OCI-LY1 (cell line): Measurements from ENCODE around the gene LIN52.

Source experiments
- H2AFZ ChIP-seq: fragments of 200-600 bp; sonication (generic), shearing (Covaris generic); 2 replicates; pipeline ENCODE4 v1.6.0; 2014; ENCODE audit warnings: antibody characterized with exemption, mild to moderate bottlenecking, low read length
- H3F3A ChIP-seq: fragments of 200-600 bp; sonication (generic), shearing (Covaris generic); 2 replicates; pipeline ENCODE4 v1.6.0; 2014; ENCODE audit warnings: mild to moderate bottlenecking, antibody characterized with exemption, low read length, moderate library complexity; ENCODE audit not compliant: insufficient read depth
- H3K27ac ChIP-seq: fragments of 200-600 bp; sonication (generic); 2 replicates; pipeline ENCODE4 v1.5.1; 2014; ENCODE audit warnings: low read length, mixed run types, mild to moderate bottlenecking, low read depth; ENCODE audit not compliant: poor library complexity, severe bottlenecking
- H3K27me3 ChIP-seq: fragments of 200-600 bp; sonication (generic); 2 replicates; pipeline ENCODE4 v1.6.0; 2014; ENCODE audit warnings: antibody characterized with exemption, mild to moderate bottlenecking, low read length, moderate library complexity; ENCODE audit not compliant: insufficient read depth
- H3K36me3 ChIP-seq: fragments of 200-600 bp; sonication (generic); 2 replicates; pipeline ENCODE4 v1.6.1; 2014; ENCODE audit warnings: mild to moderate bottlenecking, antibody characterized with exemption, low read length, moderate library complexity, mixed read lengths; ENCODE audit not compliant: insufficient read depth
- H3K4me1 ChIP-seq: fragments of 200-600 bp; sonication (generic); 2 replicates; pipeline ENCODE4 v1.5.1; 2014; ENCODE audit warnings: mild to moderate bottlenecking, low read length, moderate library complexity; ENCODE audit not compliant: insufficient read depth, severe bottlenecking
- H3K4me2 ChIP-seq: fragments of 200-600 bp; sonication (generic), shearing (Covaris generic); 2 replicates; pipeline ENCODE4 v1.6.1; 2014; ENCODE audit warnings: low read length
- H3K4me3 ChIP-seq: fragments of 200-600 bp; sonication (generic); 2 replicates; pipeline ENCODE4 v1.5.1; 2014; ENCODE audit warnings: low read length, low read depth, mild to moderate bottlenecking, mixed read lengths; ENCODE audit not compliant: poor library complexity, severe bottlenecking
- H3K79me2 ChIP-seq: fragments of 200-600 bp; shearing (Covaris generic); 2 replicates; pipeline ENCODE4 v1.6.1; 2016; ENCODE audit warnings: mixed run types, low read length, mixed read lengths; ENCODE audit not compliant: insufficient read depth
- H3K9ac ChIP-seq: fragments of 200-600 bp; sonication (generic), shearing (Covaris generic); 2 replicates; pipeline ENCODE4 v1.6.1; 2014; ENCODE audit warnings: mild to moderate bottlenecking, low read length, mixed read lengths
- H3K9me2 ChIP-seq: fragments of 200-600 bp; sonication (generic), shearing (Covaris generic); 2 replicates; pipeline ENCODE4 v1.6.1; 2014; ENCODE audit warnings: low read depth, mild to moderate bottlenecking, low read length, mixed read lengths
- H3K9me3 ChIP-seq: fragments of 200-600 bp; shearing (Covaris generic); 2 replicates; pipeline ENCODE4 v1.6.1; 2014; ENCODE audit warnings: low read length, mixed read lengths
- H4K20me1 ChIP-seq: fragments of 200-600 bp; sonication (generic), shearing (Covaris generic); 2 replicates; pipeline ENCODE4 v1.6.0; 2016; ENCODE audit warnings: mild to moderate bottlenecking, low read length; ENCODE audit not compliant: insufficient read depth
- CTCF ChIP-seq: fragments of 200-600 bp; sonication (generic), shearing (Covaris generic); IDR thresholded peaks from 2 replicates; pipeline ENCODE4 v1.5.1; 2017; ENCODE audit warnings: mild to moderate bottlenecking, antibody characterized with exemption, low read length, moderate library complexity, mixed read lengths
- EZH2 ChIP-seq: fragments of 200-600 bp; sonication (generic), shearing (Covaris generic); IDR thresholded peaks from 2 replicates; pipeline ENCODE4 v1.8.0; 2017; ENCODE audit warnings: borderline replicate concordance, mixed run types, mild to moderate bottlenecking, antibody characterized with exemption, low read length, moderate library complexity, mixed read lengths

Gene LIN52

GRCh38 chr14:74211945-74212580 lies 127.3 kb downstream of the LIN52 start:
- Histone ChIP-seq H2AFZ (no peak overlapping the region), H3K27me3 (0 out of 2 replicates have a peak, but pooled peaks cover 3% of the 10 kb centered on the region), H3K79me2 (no peaks in the 10 kb centered on the region), H3K9me3 (no peaks in the 10 kb centered on the region), H4K20me1 (no peaks in the 10 kb centered on the region), H3K27ac (no peak overlapping the region), H3K9ac (no peak overlapping the region), H3K9me2 (no peaks in the 10 kb centered on the region), H3K4me1 (no peaks in the 10 kb centered on the region), H3K4me2 (no peak overlapping the region), H3K4me3 (no peak overlapping the region), H3F3A (no peaks in the 10 kb centered on the region), H3K36me3 (no peaks in the 10 kb centered on the region)
- TF ChIP-seq CTCF (no peak), EZH2 (no peak)

DNA sequence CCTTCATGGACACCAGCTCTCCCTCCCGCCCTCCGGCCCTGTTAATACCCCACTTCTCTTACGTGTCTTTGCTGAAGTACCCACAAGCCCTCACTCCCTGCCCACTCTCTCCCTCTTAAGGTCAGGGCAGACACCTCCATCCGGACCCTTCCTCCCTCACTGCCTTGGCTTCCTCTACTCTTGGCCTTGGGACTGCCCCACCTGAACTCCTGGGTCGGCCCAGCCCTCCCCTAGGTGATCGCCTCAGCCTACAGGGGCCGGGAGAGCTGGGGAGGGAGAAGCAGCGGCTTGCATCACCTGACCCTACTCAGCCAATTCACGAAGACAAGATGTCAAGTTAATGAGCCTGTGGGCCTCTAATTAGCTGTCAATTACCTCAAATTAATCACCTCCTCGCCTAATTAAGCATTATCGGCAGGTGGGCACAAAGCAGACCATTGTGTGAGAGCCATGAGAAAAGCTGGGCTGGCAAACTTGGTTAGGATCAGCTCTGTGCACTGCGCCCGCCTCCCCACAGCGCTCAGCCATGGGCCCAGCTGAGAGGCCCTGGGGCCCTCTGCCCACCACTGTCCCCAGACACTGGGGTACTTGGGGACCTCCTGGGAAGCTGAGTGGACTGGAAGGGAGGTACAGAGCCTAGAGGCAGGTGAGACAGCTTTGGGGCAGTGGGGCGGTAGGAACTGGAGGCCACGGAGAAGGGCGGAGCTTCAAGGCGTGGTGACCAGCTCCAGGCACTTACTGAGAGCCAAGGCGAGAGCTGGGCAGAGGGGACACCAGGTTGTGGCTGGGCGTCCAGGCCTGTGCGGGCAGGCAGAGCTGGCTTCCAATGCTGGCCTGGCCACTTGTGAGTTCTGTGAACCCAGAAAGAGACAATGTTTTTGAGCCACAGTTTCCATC lies 129.4 kb downstream of the LIN52 start:
- Histone ChIP-seq H3K79me2 (no peaks in the 10 kb centered on the region), H2AFZ (no peak overlapping the region), H3K9me2 (no peaks in the 10 kb centered on the region), H4K20me1 (no peaks in the 10 kb centered on the region), H3K27ac (no peak overlapping the region), H3K36me3 (no peaks in the 10 kb centered on the region), H3K4me1 (peaks cover 4% of the 10 kb centered on the region), H3K4me3 (no peak overlapping the region), H3K4me2 (no peak overlapping the region), H3K9ac (no peak overlapping the region), H3F3A (no peaks in the 10 kb centered on the region), H3K27me3 (0 out of 2 replicates have a peak, but pooled peaks cover 3% of the 10 kb centered on the region), H3K9me3 (no peaks in the 10 kb centered on the region)
- TF ChIP-seq EZH2 (no peak), CTCF (no peak)

- no peaks in the 10 kb centered on the region for H3K9me2 ChIP-seq
- TF ChIP-seq CTCF (no peak), EZH2 (no peak)
Measured at GRCh38 chr14:74216671-74217070, 131.9 kb downstream of the LIN52 start.

More at GRCh38 chr14:74216671-74217070, 131.9 kb downstream of the LIN52 start:
- Histone ChIP-seq H3K9ac (no peak overlapping the region), H3F3A (no peaks in the 10 kb centered on the region), H3K27me3 (0 out of 2 replicates have a peak, but pooled peaks cover 3% of the 10 kb centered on the region), H4K20me1 (no peaks in the 10 kb centered on the region), H3K4me2 (no peak overlapping the region), H3K4me3 (no peak overlapping the region), H3K4me1 (peaks cover 4% of the 10 kb centered on the region), H3K27ac (no peak overlapping the region), H3K9me3 (no peaks in the 10 kb centered on the region), H3K79me2 (no peaks in the 10 kb centered on the region), H3K36me3 (no peaks in the 10 kb centered on the region), H2AFZ (no peak overlapping the region)
